PC-3 (cell line): Measurements from ENCODE around the gene PLSCR5.

Experiments
- EZH2 ChIP-seq: fragments of 300-600 bp; sonication (generic); IDR thresholded peaks from one replicate; pipeline ENCODE4 v1.6.1; 2017; ENCODE audit warnings: antibody characterized with exemption, mild to moderate bottlenecking, low read length; ENCODE audit not compliant: unreplicated experiment
- EZH2phosphoT487 ChIP-seq: fragments of 300-600 bp; sonication (generic); IDR thresholded peaks from 2 replicates; pipeline ENCODE4 v1.6.1; 2018; ENCODE audit warnings: mild to moderate bottlenecking, antibody characterized with exemption, low read length, borderline replicate concordance
- TF ChIP-seq, protein P1 (sequence below): fragments of 300-600 bp; sonication (generic); conservative IDR thresholded peaks from 2 replicates; pipeline ENCODE4 v1.5.1; 2017; ENCODE audit warnings: antibody characterized with exemption, low read depth, mild to moderate bottlenecking, low read length

DNA sequence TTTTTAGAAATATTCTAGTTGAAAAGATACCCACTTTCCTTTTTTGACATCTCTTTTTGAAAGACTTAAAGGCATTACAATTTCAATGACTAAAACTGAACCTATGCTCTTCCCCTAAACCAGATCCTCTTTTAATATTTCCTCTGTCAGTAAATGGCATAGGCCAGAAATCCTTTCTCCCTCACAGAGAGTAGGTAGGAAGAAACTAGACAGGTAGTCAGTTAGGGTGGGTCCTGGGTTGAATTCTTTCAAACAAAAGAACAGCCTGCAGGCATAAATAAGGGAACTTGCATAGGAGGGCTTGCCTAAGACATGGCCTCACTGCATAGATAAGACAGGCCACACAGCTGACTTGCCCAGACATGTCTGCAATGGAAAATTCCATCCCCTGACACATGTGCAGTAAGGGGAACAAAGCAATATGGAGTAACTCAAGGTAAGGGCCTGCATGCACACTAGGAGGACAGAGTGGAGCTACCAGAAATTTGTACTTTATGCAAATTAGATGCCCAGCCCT lies 23.1 kb downstream of the PLSCR5 start:
- TF ChIP-seq, protein P1, sequence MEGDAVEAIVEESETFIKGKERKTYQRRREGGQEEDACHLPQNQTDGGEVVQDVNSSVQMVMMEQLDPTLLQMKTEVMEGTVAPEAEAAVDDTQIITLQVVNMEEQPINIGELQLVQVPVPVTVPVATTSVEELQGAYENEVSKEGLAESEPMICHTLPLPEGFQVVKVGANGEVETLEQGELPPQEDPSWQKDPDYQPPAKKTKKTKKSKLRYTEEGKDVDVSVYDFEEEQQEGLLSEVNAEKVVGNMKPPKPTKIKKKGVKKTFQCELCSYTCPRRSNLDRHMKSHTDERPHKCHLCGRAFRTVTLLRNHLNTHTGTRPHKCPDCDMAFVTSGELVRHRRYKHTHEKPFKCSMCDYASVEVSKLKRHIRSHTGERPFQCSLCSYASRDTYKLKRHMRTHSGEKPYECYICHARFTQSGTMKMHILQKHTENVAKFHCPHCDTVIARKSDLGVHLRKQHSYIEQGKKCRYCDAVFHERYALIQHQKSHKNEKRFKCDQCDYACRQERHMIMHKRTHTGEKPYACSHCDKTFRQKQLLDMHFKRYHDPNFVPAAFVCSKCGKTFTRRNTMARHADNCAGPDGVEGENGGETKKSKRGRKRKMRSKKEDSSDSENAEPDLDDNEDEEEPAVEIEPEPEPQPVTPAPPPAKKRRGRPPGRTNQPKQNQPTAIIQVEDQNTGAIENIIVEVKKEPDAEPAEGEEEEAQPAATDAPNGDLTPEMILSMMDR: no peak
- TF ChIP-seq EZH2phosphoT487 (no peak), EZH2 (no peak)
